ENCODE measurements around the gene TMEM221.
A peak's percentile ranks its signal among the peaks of the same experiment; 100 is the strongest.

TMEM221 gene

DNA sequence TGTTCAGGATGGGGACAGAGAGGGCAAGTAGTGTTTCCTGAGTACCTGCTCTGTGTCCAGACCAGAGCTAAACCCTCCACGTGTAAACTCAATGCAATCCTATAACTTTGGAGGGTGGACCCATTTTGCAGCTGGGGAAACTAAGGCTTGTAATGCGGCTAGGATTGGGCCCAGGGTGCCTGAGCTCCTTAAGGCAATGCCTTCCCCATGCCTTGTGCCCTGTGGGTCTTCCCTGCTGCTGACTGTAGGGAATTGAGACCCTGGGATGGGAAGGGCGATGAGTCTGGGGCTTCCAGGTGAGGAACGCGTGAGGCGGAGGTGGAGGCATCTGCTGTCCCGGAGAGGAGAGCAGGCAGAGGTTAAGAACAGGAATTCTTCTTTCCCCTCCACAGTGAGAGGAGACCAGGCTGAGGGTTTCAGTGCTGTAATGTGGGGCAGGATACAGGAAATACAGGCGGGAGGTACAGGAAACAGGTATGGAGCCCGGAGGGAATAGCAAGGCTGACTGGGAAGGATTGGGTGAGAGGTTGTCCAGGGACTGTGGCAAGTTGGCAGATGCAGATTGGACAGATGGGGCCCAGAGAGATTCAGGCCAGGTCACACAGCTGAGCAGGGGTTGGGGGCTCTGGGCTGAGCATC lies 41.0 kb upstream of the TMEM221 start:
- no peak for ATAC-seq

DNA sequence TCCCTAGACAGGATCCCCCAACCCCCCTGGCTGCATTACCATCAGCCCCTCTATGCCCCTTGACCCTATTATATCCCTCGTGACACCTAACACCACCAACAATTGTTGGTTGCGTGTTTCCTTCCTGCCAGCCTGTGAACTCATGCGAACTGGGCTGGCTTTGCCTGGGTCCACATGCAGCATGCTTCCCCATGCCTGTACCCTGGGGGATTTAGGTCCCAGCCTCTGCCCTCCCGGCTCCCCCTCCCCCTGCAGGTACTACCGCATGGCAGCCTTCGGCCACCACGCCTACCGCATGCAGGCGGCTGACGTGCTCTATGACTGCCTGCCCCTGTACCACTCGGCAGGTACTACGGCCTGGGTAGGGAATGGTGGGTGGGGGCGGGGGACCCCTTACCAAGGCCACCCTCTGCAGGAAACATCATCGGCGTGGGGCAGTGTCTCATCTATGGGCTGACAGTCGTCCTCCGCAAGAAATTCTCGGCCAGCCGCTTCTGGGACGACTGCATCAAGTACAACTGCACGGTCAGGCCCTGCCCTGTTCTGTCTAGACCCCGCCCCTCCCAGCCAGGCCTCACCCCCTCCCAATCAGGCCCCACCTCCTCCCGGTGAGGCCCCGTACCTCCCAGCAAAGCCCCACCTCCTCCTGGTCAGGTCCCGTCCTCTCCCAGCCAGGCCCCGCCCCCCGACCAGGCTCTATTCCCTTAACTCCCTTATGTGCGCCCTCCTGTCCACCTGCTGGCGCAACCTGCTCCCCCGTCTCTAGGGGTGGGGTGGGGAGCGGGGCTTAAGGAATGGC lies 40.3 kb upstream of the TMEM221 start:
- peak; percentile 67 for ATAC-seq
- TF ChIP-seq ZFP3 (CRISPR knock-in tag; IDR thresholded peaks at IDR 0.05) = no peak
- no peak for TF ChIP-seq GLIS3 (CRISPR knock-in tag; IDR thresholded peaks at IDR 0.05)
- no peak for TF ChIP-seq TCF4 (CRISPR knock-in tag; IDR thresholded peaks at IDR 0.05; ENCODE audit: borderline replicate concordance)
- TF ChIP-seq ISL1 (CRISPR knock-in tag; IDR thresholded peaks at IDR 0.05) = no peak
- no peak for TF ChIP-seq SNAI2 (CRISPR knock-in tag; IDR thresholded peaks at IDR 0.05)
- TF ChIP-seq, protein P1, sequence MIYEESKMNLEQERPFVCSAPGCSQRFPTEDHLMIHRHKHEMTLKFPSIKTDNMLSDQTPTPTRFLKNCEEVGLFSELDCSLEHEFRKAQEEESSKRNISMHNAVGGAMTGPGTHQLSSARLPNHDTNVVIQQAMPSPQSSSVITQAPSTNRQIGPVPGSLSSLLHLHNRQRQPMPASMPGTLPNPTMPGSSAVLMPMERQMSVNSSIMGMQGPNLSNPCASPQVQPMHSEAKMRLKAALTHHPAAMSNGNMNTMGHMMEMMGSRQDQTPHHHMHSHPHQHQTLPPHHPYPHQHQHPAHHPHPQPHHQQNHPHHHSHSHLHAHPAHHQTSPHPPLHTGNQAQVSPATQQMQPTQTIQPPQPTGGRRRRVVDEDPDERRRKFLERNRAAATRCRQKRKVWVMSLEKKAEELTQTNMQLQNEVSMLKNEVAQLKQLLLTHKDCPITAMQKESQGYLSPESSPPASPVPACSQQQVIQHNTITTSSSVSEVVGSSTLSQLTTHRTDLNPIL (CRISPR knock-in tag; IDR thresholded peaks at IDR 0.05; ENCODE audit: low read depth) = no peak
- TF ChIP-seq ZFP30 (CRISPR knock-in tag; IDR thresholded peaks at IDR 0.05) = no peak
- TF ChIP-seq PPARA (CRISPR knock-in tag; IDR thresholded peaks at IDR 0.05; ENCODE audit: borderline replicate concordance) = no peak
- TF ChIP-seq TOX (CRISPR knock-in tag; IDR thresholded peaks at IDR 0.05; ENCODE audit: borderline replicate concordance) = no peak
- TF ChIP-seq, protein P2, sequence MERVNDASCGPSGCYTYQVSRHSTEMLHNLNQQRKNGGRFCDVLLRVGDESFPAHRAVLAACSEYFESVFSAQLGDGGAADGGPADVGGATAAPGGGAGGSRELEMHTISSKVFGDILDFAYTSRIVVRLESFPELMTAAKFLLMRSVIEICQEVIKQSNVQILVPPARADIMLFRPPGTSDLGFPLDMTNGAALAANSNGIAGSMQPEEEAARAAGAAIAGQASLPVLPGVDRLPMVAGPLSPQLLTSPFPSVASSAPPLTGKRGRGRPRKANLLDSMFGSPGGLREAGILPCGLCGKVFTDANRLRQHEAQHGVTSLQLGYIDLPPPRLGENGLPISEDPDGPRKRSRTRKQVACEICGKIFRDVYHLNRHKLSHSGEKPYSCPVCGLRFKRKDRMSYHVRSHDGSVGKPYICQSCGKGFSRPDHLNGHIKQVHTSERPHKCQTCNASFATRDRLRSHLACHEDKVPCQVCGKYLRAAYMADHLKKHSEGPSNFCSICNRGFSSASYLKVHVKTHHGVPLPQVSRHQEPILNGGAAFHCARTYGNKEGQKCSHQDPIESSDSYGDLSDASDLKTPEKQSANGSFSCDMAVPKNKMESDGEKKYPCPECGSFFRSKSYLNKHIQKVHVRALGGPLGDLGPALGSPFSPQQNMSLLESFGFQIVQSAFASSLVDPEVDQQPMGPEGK (CRISPR knock-in tag; IDR thresholded peaks at IDR 0.05; ENCODE audit: borderline replicate concordance) = no peak
- no peak for TF ChIP-seq ZNF70 (CRISPR knock-in tag; IDR thresholded peaks at IDR 0.05)
- no peak for TF ChIP-seq ARNTL (CRISPR knock-in tag; IDR thresholded peaks at IDR 0.05; ENCODE audit: borderline replicate concordance, low read depth)
- no peak for TF ChIP-seq ZC3H10 (CRISPR knock-in tag; IDR thresholded peaks at IDR 0.05)
- TF ChIP-seq, protein P3, sequence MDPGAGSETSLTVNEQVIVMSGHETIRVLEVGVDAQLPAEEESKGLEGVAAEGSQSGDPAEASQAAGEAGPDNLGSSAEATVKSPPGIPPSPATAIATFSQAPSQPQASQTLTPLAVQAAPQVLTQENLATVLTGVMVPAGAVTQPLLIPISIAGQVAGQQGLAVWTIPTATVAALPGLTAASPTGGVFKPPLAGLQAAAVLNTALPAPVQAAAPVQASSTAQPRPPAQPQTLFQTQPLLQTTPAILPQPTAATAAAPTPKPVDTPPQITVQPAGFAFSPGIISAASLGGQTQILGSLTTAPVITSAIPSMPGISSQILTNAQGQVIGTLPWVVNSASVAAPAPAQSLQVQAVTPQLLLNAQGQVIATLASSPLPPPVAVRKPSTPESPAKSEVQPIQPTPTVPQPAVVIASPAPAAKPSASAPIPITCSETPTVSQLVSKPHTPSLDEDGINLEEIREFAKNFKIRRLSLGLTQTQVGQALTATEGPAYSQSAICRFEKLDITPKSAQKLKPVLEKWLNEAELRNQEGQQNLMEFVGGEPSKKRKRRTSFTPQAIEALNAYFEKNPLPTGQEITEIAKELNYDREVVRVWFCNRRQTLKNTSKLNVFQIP (CRISPR knock-in tag; IDR thresholded peaks at IDR 0.05; ENCODE audit: borderline replicate concordance, low read depth) = no peak

More for the DNA sequence above, 41.0 kb upstream of the TMEM221 start:
- no peak for TF ChIP-seq ESRRG (CRISPR knock-in tag; IDR thresholded peaks at IDR 0.05)

DNA sequence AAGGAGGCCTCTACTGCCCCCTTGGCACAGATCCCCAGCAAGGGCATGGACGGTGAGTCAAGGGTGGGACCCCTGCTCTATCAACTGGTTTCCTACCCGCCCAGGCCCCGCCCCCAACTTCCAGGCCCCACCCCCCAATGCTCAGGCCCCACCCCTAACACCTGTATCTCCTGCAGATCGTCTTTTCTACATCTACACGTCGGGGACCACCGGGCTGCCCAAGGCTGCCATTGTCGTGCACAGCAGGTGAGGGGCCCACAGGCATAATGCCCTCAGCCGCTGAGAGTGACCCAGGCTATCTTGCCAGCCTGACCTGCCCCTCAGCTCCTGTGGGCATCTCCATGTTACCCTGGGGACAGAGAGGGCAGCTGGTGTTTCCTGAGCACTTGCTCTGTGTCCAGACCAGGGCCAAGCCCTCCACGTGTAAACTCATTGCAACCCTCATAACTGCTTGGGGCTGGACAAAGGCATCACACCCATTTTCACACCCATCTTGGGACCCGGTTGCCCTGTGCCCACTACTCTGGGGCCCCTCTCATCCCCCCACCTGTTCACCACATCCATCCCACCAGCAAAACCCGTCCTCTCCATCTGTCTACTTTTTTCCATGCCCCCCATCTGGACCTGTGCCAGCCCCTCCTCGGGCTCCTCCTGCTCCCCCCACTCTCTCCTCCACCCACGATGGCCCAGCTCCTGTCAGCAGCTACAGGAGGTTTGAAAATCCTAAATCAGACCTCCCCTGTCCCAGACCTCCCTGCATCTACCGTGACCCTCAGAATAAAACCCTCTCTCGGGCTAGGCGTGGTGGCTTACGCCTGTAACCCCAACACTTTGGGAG lies 39.0 kb upstream of the TMEM221 start:
- no peak for ATAC-seq
- TF ChIP-seq ZNF565 (CRISPR knock-in tag; conservative IDR thresholded peaks at IDR 0.05; ENCODE audit: low read depth) (no peak), ZNF8 (CRISPR knock-in tag; IDR thresholded peaks at IDR 0.05) (no peak), RARB (CRISPR knock-in tag; IDR thresholded peaks at IDR 0.05) (no peak), ZC3H10 (CRISPR knock-in tag; IDR thresholded peaks at IDR 0.05) (no peak), PPARA (CRISPR knock-in tag; IDR thresholded peaks at IDR 0.05; ENCODE audit: borderline replicate concordance) (no peak), CSDC2 (CRISPR knock-in tag; IDR thresholded peaks at IDR 0.05) (no peak), TOX (CRISPR knock-in tag; IDR thresholded peaks at IDR 0.05; ENCODE audit: borderline replicate concordance) (no peak), ZFP30 (CRISPR knock-in tag; IDR thresholded peaks at IDR 0.05) (no peak), TCF4 (CRISPR knock-in tag; IDR thresholded peaks at IDR 0.05; ENCODE audit: borderline replicate concordance) (no peak), ESRRG (CRISPR knock-in tag; IDR thresholded peaks at IDR 0.05) (no peak)
- TF ChIP-seq, protein P1 (CRISPR knock-in tag; IDR thresholded peaks at IDR 0.05; ENCODE audit: low read depth) = no peak
- TF ChIP-seq, protein P4, sequence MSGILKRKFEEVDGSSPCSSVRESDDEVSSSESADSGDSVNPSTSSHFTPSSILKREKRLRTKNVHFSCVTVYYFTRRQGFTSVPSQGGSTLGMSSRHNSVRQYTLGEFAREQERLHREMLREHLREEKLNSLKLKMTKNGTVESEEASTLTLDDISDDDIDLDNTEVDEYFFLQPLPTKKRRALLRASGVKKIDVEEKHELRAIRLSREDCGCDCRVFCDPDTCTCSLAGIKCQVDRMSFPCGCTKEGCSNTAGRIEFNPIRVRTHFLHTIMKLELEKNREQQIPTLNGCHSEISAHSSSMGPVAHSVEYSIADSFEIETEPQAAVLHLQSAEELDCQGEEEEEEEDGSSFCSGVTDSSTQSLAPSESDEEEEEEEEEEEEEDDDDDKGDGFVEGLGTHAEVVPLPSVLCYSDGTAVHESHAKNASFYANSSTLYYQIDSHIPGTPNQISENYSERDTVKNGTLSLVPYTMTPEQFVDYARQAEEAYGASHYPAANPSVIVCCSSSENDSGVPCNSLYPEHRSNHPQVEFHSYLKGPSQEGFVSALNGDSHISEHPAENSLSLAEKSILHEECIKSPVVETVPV (CRISPR knock-in tag; IDR thresholded peaks at IDR 0.05) = no peak

Measured in SK-N-SH treated with all-trans-retinoic acid at 6 μM for 48 hours (cell line).